ENCODE measurements around the gene CSF1R. TPM values are rescaled to one million over a fixed set of nuclear protein-coding genes. Genes with fewer than 3 reads are reported as not detected.

The CSF1R gene
- total RNA-seq, 4 donors from 2014 or later = 7.5 to 17.0 (median 9.8) TPM

GRCh38 chr5:150013931-150014330 lies 72.4 kb downstream of the CSF1R start:
- intact Hi-C loops (cut with DNase I; ENCODE audit: low total_unique reads) = no loop called here

GRCh38 chr5:150009671-150010387 lies 76.5 kb downstream of the CSF1R start:
- H3K9me3 ChIP-seq = no peaks in the 10 kb centered on the region
- peak in 1 of 2 donors; percentile 41 for ATAC-seq
- peaks cover 0 to 96% of the 10 kb centered on the region in 2 donors for H3K36me3 ChIP-seq
- TF ChIP-seq CTCF (IDR thresholded peaks at IDR 0.05 in 4 of 5, conservative IDR thresholded peaks at IDR 0.05 in 1 of 5) (no peak), POLR2A (IDR thresholded peaks at IDR 0.05) (no peak)
- intact Hi-C loops (cut with DNase I; ENCODE audit: low total_unique reads) (no loop called here), in situ Hi-C loops (cut with MboI; ENCODE audit: low sequenced_read_pairs in 4 of 4) (no loop called here)
- DNase-seq = no peak
- H3K4me1 ChIP-seq = no peaks in the 10 kb centered on the region
- H3K4me3 ChIP-seq = no peak overlapping the region
- no peaks in the 10 kb centered on the region for H3K27me3 ChIP-seq
- peak overlapping the region in 1 of 4 donors; percentile 14 for H3K27ac ChIP-seq

More at GRCh38 chr5:150013931-150014330, 72.4 kb downstream of the CSF1R start:
- in situ Hi-C loops (cut with MboI; ENCODE audit: low sequenced_read_pairs in 4 of 4) = no loop called here
- Histone ChIP-seq H3K9me3 (no peaks in the 10 kb centered on the region), H3K4me1 (no peaks in the 10 kb centered on the region), H3K27me3 (no peaks in the 10 kb centered on the region), H3K27ac (no peak overlapping the region), H3K36me3 (peaks cover 3 to 89% of the 10 kb centered on the region in 2 donors), H3K4me3 (no peak overlapping the region)
- ATAC-seq (no peak), DNase-seq (no peak)
- TF ChIP-seq CTCF (IDR thresholded peaks at IDR 0.05 in 4 of 5, conservative IDR thresholded peaks at IDR 0.05 in 1 of 5) (no peak), POLR2A (IDR thresholded peaks at IDR 0.05) (no peak)

- peaks cover 0 to 75% of the 10 kb centered on the region in 2 donors for H3K36me3 ChIP-seq
- no peak overlapping the region for H3K27ac ChIP-seq
- DNase-seq (no peak), ATAC-seq (no peak)
- intact Hi-C loops (cut with DNase I; ENCODE audit: low total_unique reads) = no loop called here
- no peaks in the 10 kb centered on the region for H3K9me3 ChIP-seq
- H3K27me3 ChIP-seq = no peaks in the 10 kb centered on the region
- no peak overlapping the region for H3K4me3 ChIP-seq
- peaks cover 8 to 13% of the 10 kb centered on the region in 2 donors for H3K4me1 ChIP-seq
- in situ Hi-C loops (cut with MboI; ENCODE audit: low sequenced_read_pairs in 4 of 4) = no loop called here
- TF ChIP-seq CTCF (IDR thresholded peaks at IDR 0.05 in 4 of 5, conservative IDR thresholded peaks at IDR 0.05 in 1 of 5) = no peak
- no peak for TF ChIP-seq POLR2A (IDR thresholded peaks at IDR 0.05)
Measured at GRCh38 chr5:150007050-150007449, 79.3 kb downstream of the CSF1R start.

- intact Hi-C loops (cut with DNase I; ENCODE audit: low total_unique reads) = no loop called here
- H3K36me3 ChIP-seq = peaks cover 0 to 68% of the 10 kb centered on the region in 2 donors
- H3K27ac ChIP-seq = no peak overlapping the region
- TF ChIP-seq POLR2A (IDR thresholded peaks at IDR 0.05) (no peak), CTCF (IDR thresholded peaks at IDR 0.05 in 4 of 5, conservative IDR thresholded peaks at IDR 0.05 in 1 of 5) (no peak)
- H3K4me3 ChIP-seq = no peak overlapping the region
- no peaks in the 10 kb centered on the region for H3K27me3 ChIP-seq
- ATAC-seq = no peak
- peaks cover 16 to 19% of the 10 kb centered on the region in 2 donors for H3K4me1 ChIP-seq
- H3K9me3 ChIP-seq = no peaks in the 10 kb centered on the region
- in situ Hi-C loops (cut with MboI; ENCODE audit: low sequenced_read_pairs in 4 of 4) = no loop called here
- DNase-seq = no peak
Measured at GRCh38 chr5:150006318-150006717, 80.0 kb downstream of the CSF1R start.

Other genes with a start within 250 kb of the CSF1R start
- not detected for gene PDE6A, start 141.8 kb downstream of the CSF1R start, total RNA-seq
- 1 to 10 TPM; 3.0 to 9.9 (median 6.9) TPM for gene SLC26A2, start 125.8 kb downstream of the CSF1R start, total RNA-seq
- gene TIGD6, start 85.9 kb downstream of the CSF1R start, total RNA-seq = 1 to 10 TPM in 3 of 4 donors, under 1 TPM in 1; 0.62 to 3.0 (median 2.3) TPM
- gene HMGXB3, start 85.8 kb downstream of the CSF1R start, total RNA-seq = 10 to 100 TPM; 19.7 to 27.0 (median 23.9) TPM
- gene PDGFRB, start 69.3 kb upstream of the CSF1R start, total RNA-seq = 10 to 100 TPM; 27.9 to 58.4 (median 52.5) TPM
- gene CDX1, start 80.2 kb upstream of the CSF1R start, total RNA-seq = 1 to 10 TPM in 1 of 4 donors, not detected in 3; 1.5 TPM
- gene SLC6A7, start 103.5 kb upstream of the CSF1R start, total RNA-seq = under 1 TPM in 1 of 4 donors, not detected in 3; 0.07 TPM
- gene CAMK2A, start 203.2 kb upstream of the CSF1R start, total RNA-seq = 10 to 100 TPM; 32.0 to 78.1 (median 48.6) TPM
- not detected for gene ARSI, start 216.4 kb upstream of the CSF1R start, total RNA-seq